Type B pancreatic cell (in vitro differentiated cells): Measurements from ENCODE around the gene SERPINA1. TPM values are rescaled to one million over a fixed set of nuclear protein-coding genes. Genes with fewer than 3 reads are reported as not detected.

Experiments used
- DNase-seq: peaks from one replicate; pipeline ENCODE4 v3.0.0; 2021; ENCODE audit warnings: mixed read lengths; ENCODE audit not compliant: unreplicated experiment; ENCODE audit errors: extremely low spot score
- H3K27ac Mint-ChIP-seq: 2 replicates; pipeline ENCODE4 v1.8.0; 2021; ENCODE audit warnings: mild to moderate bottlenecking, mixed read lengths
- H3K27me3 Mint-ChIP-seq: 2 replicates; pipeline ENCODE4 v1.8.0; 2021; ENCODE audit warnings: mixed read lengths
- H3K36me3 Mint-ChIP-seq: 2 replicates; pipeline ENCODE4 v1.8.0; 2021; ENCODE audit warnings: mixed read lengths
- H3K4me1 Mint-ChIP-seq: one replicate; pipeline ENCODE4 v1.8.0; 2021; ENCODE audit warnings: mixed read lengths; ENCODE audit not compliant: unreplicated experiment
- H3K4me3 Mint-ChIP-seq: 2 replicates; pipeline ENCODE4 v1.8.0; 2021; ENCODE audit warnings: mild to moderate bottlenecking, mixed read lengths
- H3K9me3 Mint-ChIP-seq: 2 replicates; pipeline ENCODE4 v1.8.0; 2021; ENCODE audit warnings: mixed read lengths
- CTCF ChIP-seq: fragments of 200-600 bp; sonication (generic); conservative IDR thresholded peaks from 2 replicates; pipeline ENCODE4 v1.5.0; 2021; ENCODE audit warnings: antibody characterized with exemption, mild to moderate bottlenecking
- total RNA-seq: library from RNA; stranded (reverse); gene quantifications from 2 replicates; pipeline ENCODE4 v1.2.1, GENCODE V29; 2021; ENCODE audit warnings: low replicate concordance

The SERPINA1 gene
- total RNA-seq, 1 donor from 2014 or later = 313 TPM

- Mint-ChIP-seq H3K36me3 (no peaks in the 10 kb centered on the region), H3K4me1 (peaks cover 7% of the 10 kb centered on the region), H3K9me3 (no peaks in the 10 kb centered on the region), H3K4me3 (no peak overlapping the region), H3K27me3 (no peaks in the 10 kb centered on the region), H3K27ac (no peak overlapping the region)
- no peak for TF ChIP-seq CTCF
- no peak for DNase-seq
Observed at GRCh38 chr14:94377866-94378470, 10.4 kb downstream of the SERPINA1 start.

DNA sequence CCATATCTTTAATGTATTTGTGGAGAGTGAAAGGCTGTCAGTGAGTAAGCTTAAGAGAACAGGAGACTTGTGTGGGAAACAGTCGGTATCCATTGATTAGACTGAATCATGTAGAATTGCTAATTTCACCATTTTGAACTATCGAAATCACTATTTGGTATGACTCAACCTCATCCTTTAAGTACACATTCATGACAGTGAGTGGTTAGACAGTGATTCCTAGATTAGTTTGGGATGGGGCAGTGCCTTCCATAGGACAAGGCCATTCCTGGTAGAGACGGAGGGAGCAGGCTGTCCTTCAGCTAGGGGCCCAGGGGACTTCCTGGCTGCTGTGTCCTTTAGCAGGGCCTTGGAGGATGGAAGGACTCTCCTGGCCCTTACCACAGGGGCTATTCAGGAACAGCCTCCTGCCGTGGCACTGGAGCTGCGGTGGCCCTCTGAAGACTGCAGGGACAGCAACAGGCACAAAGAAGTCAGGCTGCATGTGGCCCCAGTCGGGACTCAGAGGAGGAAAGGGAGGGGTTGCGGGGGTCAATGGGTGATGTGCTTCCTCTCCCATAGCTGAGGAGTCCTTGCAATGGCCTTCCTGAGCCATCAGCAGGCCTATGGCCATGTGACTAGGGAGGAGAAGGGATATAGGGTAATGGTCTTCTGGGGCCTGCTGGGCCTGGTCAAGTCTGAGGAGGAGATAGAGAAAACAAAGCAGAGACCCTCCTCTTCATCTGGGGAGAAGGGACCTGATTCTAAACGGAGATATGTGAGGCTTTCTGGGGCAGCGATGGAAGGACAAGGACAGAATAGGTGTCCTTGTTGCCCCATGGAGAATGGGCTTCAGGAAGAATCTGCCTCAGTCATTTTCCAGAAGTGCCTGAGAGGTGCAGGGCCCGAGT lies 11.2 kb downstream of the SERPINA1 start:
- no peak for DNase-seq
- Mint-ChIP-seq H3K9me3 (no peaks in the 10 kb centered on the region), H3K27me3 (no peaks in the 10 kb centered on the region), H3K4me3 (no peak overlapping the region), H3K27ac (no peak overlapping the region), H3K4me1 (peaks cover 7% of the 10 kb centered on the region), H3K36me3 (no peaks in the 10 kb centered on the region)
- TF ChIP-seq CTCF = no peak

DNA sequence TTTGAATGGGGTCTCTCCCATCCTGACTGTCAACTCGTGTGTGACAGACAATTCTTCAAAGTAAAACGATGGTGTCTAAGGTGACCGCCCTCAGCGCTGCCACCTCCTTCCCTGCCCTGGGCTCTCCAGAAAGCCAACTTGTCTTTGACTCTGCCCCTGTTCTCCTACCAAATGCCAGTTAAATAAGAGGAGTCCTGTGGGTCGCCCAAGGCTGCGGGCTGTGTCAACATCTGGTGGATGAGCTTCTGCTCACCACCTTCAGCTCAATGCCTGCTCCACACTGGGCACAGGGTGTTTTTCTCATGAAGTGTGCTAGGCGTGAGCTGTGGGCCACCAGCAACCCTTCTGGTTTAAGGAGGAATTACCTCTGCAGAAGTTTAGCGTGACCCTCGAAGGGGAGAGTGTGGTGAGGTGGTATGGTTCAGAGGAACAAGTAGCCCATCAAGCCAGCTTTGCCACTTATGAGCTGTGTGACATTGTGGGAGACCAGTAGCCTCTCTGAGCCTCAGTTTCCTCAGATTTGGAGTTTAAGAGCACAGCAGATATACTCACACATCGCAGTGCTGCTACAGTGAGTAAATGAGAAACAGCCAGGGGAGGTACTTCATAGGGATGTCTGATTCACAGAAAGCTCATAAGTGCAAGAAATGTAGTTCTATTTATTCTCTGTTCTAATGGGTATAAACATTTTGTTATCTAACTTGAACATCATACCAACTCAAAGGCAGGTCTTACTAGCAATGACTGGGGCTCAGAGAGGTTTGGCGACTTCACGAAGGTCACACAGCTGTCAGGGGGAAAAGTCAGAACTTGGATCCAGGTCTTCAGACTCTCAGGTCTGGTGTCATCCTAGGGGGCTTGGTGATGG lies 12.1 kb downstream of the SERPINA1 start:
- H3K9me3 Mint-ChIP-seq = no peaks in the 10 kb centered on the region
- H3K27ac Mint-ChIP-seq = no peak overlapping the region
- DNase-seq = no peak
- TF ChIP-seq CTCF = no peak
- no peaks in the 10 kb centered on the region for H3K36me3 Mint-ChIP-seq
- H3K4me1 Mint-ChIP-seq = peaks cover 7% of the 10 kb centered on the region
- H3K27me3 Mint-ChIP-seq = no peaks in the 10 kb centered on the region
- no peak overlapping the region for H3K4me3 Mint-ChIP-seq

DNA sequence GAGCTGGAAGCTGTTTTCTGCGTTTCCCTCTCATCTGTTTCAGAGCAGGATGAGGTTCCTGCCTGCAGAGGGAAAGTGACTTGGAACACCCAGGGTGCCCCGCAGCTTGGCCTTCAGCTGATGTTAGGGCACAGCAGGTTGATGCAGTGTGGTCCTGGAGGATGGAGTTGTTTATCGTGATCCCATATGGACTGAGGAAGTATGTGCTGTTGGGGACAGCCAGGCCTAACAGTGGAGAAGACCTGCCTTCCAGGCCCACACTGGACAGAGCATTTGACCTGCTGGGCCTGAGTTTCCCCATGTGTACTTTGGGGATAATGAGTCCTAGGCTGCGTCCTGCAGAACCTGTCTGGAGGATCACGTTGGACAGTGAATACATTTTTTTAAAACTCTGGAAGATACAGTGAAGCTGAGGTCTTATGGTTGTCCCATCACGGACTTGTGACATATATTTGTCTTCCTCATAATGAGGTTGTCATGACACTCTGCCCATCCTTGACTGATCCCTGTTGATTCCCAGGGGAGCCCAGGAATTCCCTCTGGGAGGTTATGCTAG lies 12.8 kb downstream of the SERPINA1 start:
- DNase-seq = no peak
- no peaks in the 10 kb centered on the region for H3K36me3 Mint-ChIP-seq
- no peaks in the 10 kb centered on the region for H3K27me3 Mint-ChIP-seq
- no peaks in the 10 kb centered on the region for H3K9me3 Mint-ChIP-seq
- no peak overlapping the region for H3K4me3 Mint-ChIP-seq
- no peak overlapping the region for H3K27ac Mint-ChIP-seq
- TF ChIP-seq CTCF = no peak
- H3K4me1 Mint-ChIP-seq = peaks cover 7% of the 10 kb centered on the region

GRCh38 chr14:94374749-94375260 lies 13.6 kb downstream of the SERPINA1 start:
- Mint-ChIP-seq H3K36me3 (no peaks in the 10 kb centered on the region), H3K27ac (peak overlapping the region; percentile 4)

More at GRCh38 chr14:94374749-94375260, 13.6 kb downstream of the SERPINA1 start:
- Mint-ChIP-seq H3K9me3 (no peaks in the 10 kb centered on the region), H3K27me3 (no peaks in the 10 kb centered on the region), H3K4me1 (peaks cover 7% of the 10 kb centered on the region), H3K4me3 (no peak overlapping the region)
- no peak for TF ChIP-seq CTCF
- no peak for DNase-seq
